ENCODE data around the gene DMXL1. TPM values are rescaled to one million over a fixed set of nuclear protein-coding genes. Genes with fewer than 3 reads are reported as not detected.

DMXL1 gene
- total RNA-seq, 2 experiments from 2014 or later, result 28.4 to 29.1 TPM

- Histone ChIP-seq H3K4me1 (ENCODE audit: insufficient read depth, low read length) (no peaks in the 10 kb centered on the region), H3K4me3 (ENCODE audit: low read length) (no peak overlapping the region), H3K27ac (ENCODE audit: low read depth in 1 of 2, low read length in 2 of 2) (no peak overlapping the region), H3K9me3 (ENCODE audit: control insufficient read depth in 1 of 2, insufficient read depth in 1 of 2, low read length in 2 of 2) (no peaks in the 10 kb centered on the region), H3K27me3 (ENCODE audit: control insufficient read depth in 1 of 2, insufficient read depth in 2 of 2, low read length in 2 of 2) (no peaks in the 10 kb centered on the region), H3K36me3 (ENCODE audit: insufficient read depth, low read length) (no peaks in the 10 kb centered on the region)
- Mint-ChIP-seq H3K9me3 (no peaks in the 10 kb centered on the region), H3K4me1 (ENCODE audit: low read depth) (no peaks in the 10 kb centered on the region), H3K27ac (no peak overlapping the region), H3K4me3 (no peak overlapping the region), H3K27me3 (no peaks in the 10 kb centered on the region), H3K36me3 (ENCODE audit: low read depth) (peaks cover 52% of the 10 kb centered on the region)
- TF ChIP-seq CTCF (IDR thresholded peaks at IDR 0.05), result no peak
- CTCF ChIA-PET, result no interaction called here
- POLR2A ChIA-PET, result no interaction called here
- DNase-seq, result no peak
- ATAC-seq (ENCODE audit: poor library complexity), result no peak
- intact Hi-C loops (cut with DNase I, micrococcal nuclease), result no loop called here
Measured at GRCh38 chr5:119212676-119213075, 141.8 kb downstream of the DMXL1 start.

GRCh38 chr5:119217183-119217582 lies 146.3 kb downstream of the DMXL1 start:
- ChIA-PET CTCF (interaction anchor here (1.0 kb wide), 1 partner anchor 229 kb away, joined by 3 read pairs; the partner anchor contains the start of gene DTWD2), POLR2A (no interaction called here)
- H3K9me3 ChIP-seq (ENCODE audit: control insufficient read depth in 1 of 2, insufficient read depth in 1 of 2, low read length in 2 of 2), result no peaks in the 10 kb centered on the region
- no peak overlapping the region for H3K27ac ChIP-seq (ENCODE audit: low read depth in 1 of 2, low read length in 2 of 2)
- DNase-seq, result no peak
- Mint-ChIP-seq H3K4me3 (no peak overlapping the region), H3K4me1 (ENCODE audit: low read depth) (no peaks in the 10 kb centered on the region), H3K9me3 (no peaks in the 10 kb centered on the region), H3K27ac (no peak overlapping the region), H3K27me3 (no peaks in the 10 kb centered on the region), H3K36me3 (ENCODE audit: low read depth) (peaks cover 44% of the 10 kb centered on the region)
- no peak overlapping the region for H3K4me3 ChIP-seq (ENCODE audit: low read length)
- H3K27me3 ChIP-seq (ENCODE audit: control insufficient read depth in 1 of 2, insufficient read depth in 2 of 2, low read length in 2 of 2), result no peaks in the 10 kb centered on the region
- no peak for TF ChIP-seq CTCF (IDR thresholded peaks at IDR 0.05)
- no peak for ATAC-seq (ENCODE audit: poor library complexity)
- H3K4me1 ChIP-seq (ENCODE audit: insufficient read depth, low read length), result no peaks in the 10 kb centered on the region
- intact Hi-C loops (cut with DNase I, micrococcal nuclease), result no loop called here
- peaks cover 2% of the 10 kb centered on the region for H3K36me3 ChIP-seq (ENCODE audit: insufficient read depth, low read length)

GRCh38 chr5:119218830-119219782 lies 148.2 kb downstream of the DMXL1 start:
- Mint-ChIP-seq H3K4me1 (ENCODE audit: low read depth) (no peaks in the 10 kb centered on the region), H3K27ac (no peak overlapping the region), H3K27me3 (no peaks in the 10 kb centered on the region), H3K36me3 (ENCODE audit: low read depth) (peaks cover 44% of the 10 kb centered on the region), H3K4me3 (no peak overlapping the region), H3K9me3 (no peaks in the 10 kb centered on the region)
- intact Hi-C loops (cut with DNase I, micrococcal nuclease), result no loop called here
- no peaks in the 10 kb centered on the region for H3K4me1 ChIP-seq (ENCODE audit: insufficient read depth, low read length)
- DNase-seq, result no peak
- TF ChIP-seq CTCF (IDR thresholded peaks at IDR 0.05), result no peak
- no peaks in the 10 kb centered on the region for H3K9me3 ChIP-seq (ENCODE audit: control insufficient read depth in 1 of 2, insufficient read depth in 1 of 2, low read length in 2 of 2)
- no peak overlapping the region for H3K27ac ChIP-seq (ENCODE audit: low read depth in 1 of 2, low read length in 2 of 2)
- no peaks in the 10 kb centered on the region for H3K27me3 ChIP-seq (ENCODE audit: control insufficient read depth in 1 of 2, insufficient read depth in 2 of 2, low read length in 2 of 2)
- CTCF ChIA-PET, result no interaction called here
- ATAC-seq (ENCODE audit: poor library complexity), result no peak
- no peak overlapping the region for H3K4me3 ChIP-seq (ENCODE audit: low read length)
- H3K36me3 ChIP-seq (ENCODE audit: insufficient read depth, low read length), result peaks cover 2% of the 10 kb centered on the region
- POLR2A ChIA-PET, result interaction anchor here (1.2 kb wide), 1 partner anchor 139 kb away, joined by 3 read pairs; no protein-coding TSS in a partner anchor

All from CD4-positive, alpha-beta T cell (primary cell).